ENCODE measurements around the gene FAM117B. TPM values are rescaled to one million over a fixed set of nuclear protein-coding genes. Genes with fewer than 3 reads are reported as not detected.

The FAM117B gene
- total and polyA plus RNA-seq, 2 of the 8 experiments (the other 6 are each of a cell fraction or from before 2014, with no cell fraction given): 3.9 to 22.6 TPM

DNA sequence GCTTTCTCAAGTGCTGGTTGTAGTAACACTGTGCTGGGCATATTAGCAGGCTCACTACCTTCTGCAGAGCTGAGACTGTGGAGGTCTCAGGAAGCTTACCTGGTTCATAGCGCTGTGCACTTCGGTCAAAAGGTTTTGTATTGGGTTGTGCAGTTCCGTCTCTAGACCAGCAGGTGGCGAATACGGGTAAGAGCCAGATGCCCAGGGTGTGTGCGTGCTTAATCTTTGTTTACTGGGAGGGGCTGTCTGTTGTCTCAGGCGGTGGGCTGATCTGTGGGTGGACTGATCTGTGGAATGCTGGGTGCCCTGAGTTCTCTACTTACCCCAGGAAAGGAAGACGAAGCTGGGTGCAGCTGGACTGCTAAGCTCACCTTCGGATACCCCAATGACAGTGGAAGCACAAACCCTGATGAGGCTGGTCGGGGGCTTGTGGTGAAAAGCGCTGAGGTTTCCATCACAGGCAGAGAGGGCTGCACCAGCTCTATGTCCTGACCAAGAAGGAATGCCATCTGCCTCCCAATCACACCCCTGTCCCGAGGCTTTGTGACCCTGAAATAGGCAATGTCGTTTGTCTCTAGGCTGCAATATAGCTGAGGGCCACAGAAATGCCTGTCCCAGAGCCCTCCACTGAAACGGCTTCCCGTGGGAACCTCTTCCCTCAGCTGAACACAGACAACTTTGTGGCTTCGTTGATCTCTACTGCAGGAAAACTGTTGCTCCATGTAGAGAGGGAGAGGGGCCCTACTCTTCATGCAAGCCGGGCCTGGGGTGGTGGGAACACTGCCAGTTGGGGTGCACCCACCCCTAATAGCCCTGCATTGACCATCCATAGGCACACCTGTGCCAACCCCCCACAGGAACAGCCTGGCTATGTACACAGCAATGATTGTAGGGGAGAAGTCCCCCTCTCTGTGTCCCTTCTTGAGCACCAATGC, 45.9 kb upstream of the FAM117B start:
- H3K27me3 ChIP-seq (replicated peaks in 1 of 4; ENCODE audit: control insufficient read depth in 3 of 4, extremely low read depth in 1 of 4, insufficient read depth in 3 of 4, low read length in 3 of 4): no peaks in the 10 kb centered on the region
- DNase-seq (ENCODE audit: low read depth in 1 of 2, low spot score in 2 of 2) (peak; percentile 41 to 66), FAIRE-seq (peak; percentile 97)
- H3K4me3 ChIP-seq (ENCODE audit: extremely low read depth in 1 of 4, insufficient read depth in 2 of 4, low read depth in 3 of 4, low read length in 4 of 4): no peak overlapping the region
- H3K18ac ChIP-seq (ENCODE audit: extremely low read depth, low read length): peak overlapping the region; percentile 66; the same call in 1 of the 2 replicates
- no peak overlapping the region for H3K14ac ChIP-seq (ENCODE audit: insufficient read length)
- H4K91ac ChIP-seq (replicated peaks; ENCODE audit: insufficient read length, low read length): no peak overlapping the region
- peaks cover 0 to 8% (median 4%) of the 10 kb centered on the region in 4 experiments; a peak in 4 of 7 replicates for H3K4me1 ChIP-seq (replicated peaks in 1 of 4; ENCODE audit: control insufficient read depth in 3 of 4, insufficient read depth in 4 of 4, low read length in 3 of 4)
- peak overlapping the region; percentile 94 for H2AFZ ChIP-seq (ENCODE audit: low read length)
- H3K4ac ChIP-seq (replicated peaks; ENCODE audit: insufficient read length, low read depth, low read length): no peak overlapping the region
- H3K79me2 ChIP-seq (ENCODE audit: control insufficient read depth in 1 of 2, insufficient read depth in 2 of 2, low read length in 2 of 2): no peaks in the 10 kb centered on the region
- H3K79me1 ChIP-seq (ENCODE audit: low read depth, low read length): no peaks in the 10 kb centered on the region
- no peak overlapping the region for H2AK5ac ChIP-seq (ENCODE audit: low read depth, low read length)
- peak overlapping the region; percentile 47; the same call in 1 of the 2 replicates for H2BK5ac ChIP-seq (ENCODE audit: low read depth, low read length)
- no peak overlapping the region for H3K9ac ChIP-seq (replicated peaks in 1 of 4; ENCODE audit: extremely low read depth in 1 of 4, low read depth in 3 of 4, low read length in 3 of 4)
- no peaks in the 10 kb centered on the region for H4K20me1 ChIP-seq (replicated peaks in 1 of 2; ENCODE audit: control insufficient read depth in 1 of 2, insufficient read depth in 2 of 2, low read length in 2 of 2)
- 38% methylated on average over 16 of the region's 17 CpGs; no CpG with 5 or more reads in 1 of the 2 experiments for WGBS, 2 experiments (ENCODE audit: extremely low coverage in 1 of 2, insufficient coverage in 1 of 2, insufficient read length in 1 of 2, insufficient replicate concordance in 2 of 2, low coverage in 1 of 2, low lambda C conversion rate in 2 of 2, missing lambda C conversion rate in 1 of 2)
- H3K23me2 ChIP-seq (ENCODE audit: low read depth, low read length): no peaks in the 10 kb centered on the region
- H2BK15ac ChIP-seq (ENCODE audit: low read length): peak overlapping the region; percentile 83; the same call in 1 of the 2 replicates
- CTCF ChIA-PET (ENCODE audit: partially characterized antibody): interaction anchor here (0.6 to 3.3 kb wide), 58 partner anchors 8 to 1225 kb away, joined by 3 to 27 read pairs (median 4); partner anchors contain the start of gene FAM117B
- H2BK12ac ChIP-seq (ENCODE audit: low read depth, low read length): peak overlapping the region; percentile 62; the same call in 1 of the 2 replicates
- peak overlapping the region; percentile 35 for H4K5ac ChIP-seq (ENCODE audit: insufficient read length, low read depth, low read length)
- peak overlapping the region; percentile 72; the same call in 1 of the 2 replicates for H4K8ac ChIP-seq (ENCODE audit: extremely low read depth, insufficient read depth, low read length)
- H3K9me3 ChIP-seq (ENCODE audit: insufficient read depth in 2 of 2, low read depth in 1 of 2, low read length in 1 of 2): no peaks in the 10 kb centered on the region
- POLR2A ChIA-PET (ENCODE audit: partially characterized antibody): interaction anchor here (1.4 to 2.4 kb wide), 2 partner anchors 46 to 287 kb away, joined by 4 to 6 read pairs; partner anchors contain the start of gene FAM117B
- H3K36me3 ChIP-seq (ENCODE audit: control insufficient read depth in 2 of 4, insufficient read depth in 4 of 4, low read length in 3 of 4): no peaks in the 10 kb centered on the region
- H3K23ac ChIP-seq (ENCODE audit: insufficient read length): no peak overlapping the region
- no peak overlapping the region for H3K56ac ChIP-seq (replicated peaks; ENCODE audit: insufficient read length, low read depth, low read length)
- no peak overlapping the region for H3K27ac ChIP-seq (ENCODE audit: low read depth, low read length)
- peak overlapping the region; percentile 1 to 52; a peak in 3 of 4 replicates for H3K4me2 ChIP-seq (ENCODE audit: insufficient read depth in 1 of 2, low read depth in 2 of 2, low read length in 2 of 2)
- no peak overlapping the region for H2BK120ac ChIP-seq (replicated peaks; ENCODE audit: low read depth, low read length)
- H2BK20ac ChIP-seq (ENCODE audit: low read length): peak overlapping the region; percentile 66; the same call in 1 of the 2 replicates
- TF ChIP-seq NANOG (IDR thresholded peaks at IDR 0.05; ENCODE audit: insufficient read depth, low read depth, low read length, poor library complexity, severe bottlenecking) (no peak), BRCA1 (IDR thresholded peaks at IDR 0.05; ENCODE audit: low read depth, low read length) (no peak), POLR2AphosphoS5 (IDR thresholded peaks at IDR 0.05; ENCODE audit: low read depth, low read length) (0 out of 2 replicates have a peak, but pooled peaks have one; percentile 17), RAD21 (IDR thresholded peaks at IDR 0.05 in 1 of 2, conservative IDR thresholded peaks at IDR 0.05 in 1 of 2; ENCODE audit: low read depth in 2 of 2, low read length in 2 of 2) (peak; percentile 84 to 88)
- TF ChIP-seq, protein P1, sequence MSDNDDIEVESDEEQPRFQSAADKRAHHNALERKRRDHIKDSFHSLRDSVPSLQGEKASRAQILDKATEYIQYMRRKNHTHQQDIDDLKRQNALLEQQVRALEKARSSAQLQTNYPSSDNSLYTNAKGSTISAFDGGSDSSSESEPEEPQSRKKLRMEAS (IDR thresholded peaks at IDR 0.05): peak; percentile 42; the same call in 1 of the 2 replicates
- TF ChIP-seq, protein P2, sequence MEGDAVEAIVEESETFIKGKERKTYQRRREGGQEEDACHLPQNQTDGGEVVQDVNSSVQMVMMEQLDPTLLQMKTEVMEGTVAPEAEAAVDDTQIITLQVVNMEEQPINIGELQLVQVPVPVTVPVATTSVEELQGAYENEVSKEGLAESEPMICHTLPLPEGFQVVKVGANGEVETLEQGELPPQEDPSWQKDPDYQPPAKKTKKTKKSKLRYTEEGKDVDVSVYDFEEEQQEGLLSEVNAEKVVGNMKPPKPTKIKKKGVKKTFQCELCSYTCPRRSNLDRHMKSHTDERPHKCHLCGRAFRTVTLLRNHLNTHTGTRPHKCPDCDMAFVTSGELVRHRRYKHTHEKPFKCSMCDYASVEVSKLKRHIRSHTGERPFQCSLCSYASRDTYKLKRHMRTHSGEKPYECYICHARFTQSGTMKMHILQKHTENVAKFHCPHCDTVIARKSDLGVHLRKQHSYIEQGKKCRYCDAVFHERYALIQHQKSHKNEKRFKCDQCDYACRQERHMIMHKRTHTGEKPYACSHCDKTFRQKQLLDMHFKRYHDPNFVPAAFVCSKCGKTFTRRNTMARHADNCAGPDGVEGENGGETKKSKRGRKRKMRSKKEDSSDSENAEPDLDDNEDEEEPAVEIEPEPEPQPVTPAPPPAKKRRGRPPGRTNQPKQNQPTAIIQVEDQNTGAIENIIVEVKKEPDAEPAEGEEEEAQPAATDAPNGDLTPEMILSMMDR (IDR thresholded peaks at IDR 0.05; ENCODE audit: control extremely low read depth in 1 of 3, insufficient read depth in 1 of 3, low read depth in 1 of 3, low read length in 3 of 3): peak; percentile 78 to 97 (median 89)

Measured in H1 (cell line).